NAMALWA (cell line): Measurements from ENCODE around the gene CORO6.

ENCODE experiments used
- DNase-seq: peaks from one replicate; pipeline ENCODE4 v3.0.0-alpha.2; 2015; ENCODE audit warnings: low spot score

CORO6 gene

GRCh38 chr17:29590411-29591145, 32.1 kb downstream of the CORO6 start:
- peak; percentile 55 for DNase-seq

- DNase-seq = peak; percentile 87
These were observed 32.9 kb downstream of the CORO6 start, which contains the start of gene GIT1 for GRCh38 chr17:29589524-29590410. Gene GIT1, minus strand, starts transcription at chr17:29589648. Its CDS starts 270 bp downstream, at chr17:29589378.

GRCh38 chr17:29588562-29589411, 33.9 kb downstream of the CORO6 start:
- DNase-seq = peak; percentile 64

GRCh38 chr17:29588017-29588561, 34.6 kb downstream of the CORO6 start:
- no peak for DNase-seq

- DNase-seq = no peak
These were observed 35.1 kb downstream of the CORO6 start for GRCh38 chr17:29587591-29587990.

GRCh38 chr17:29586676-29587469, 35.8 kb downstream of the CORO6 start:
- DNase-seq = no peak

- DNase-seq = peak; percentile 49
These were observed 37.5 kb downstream of the CORO6 start for GRCh38 chr17:29585080-29585751.

GRCh38 chr17:29584452-29585079, 38.1 kb downstream of the CORO6 start:
- DNase-seq = peak; percentile 44

- no peak for DNase-seq
These were observed 39.1 kb downstream of the CORO6 start for GRCh38 chr17:29583324-29584248.

GRCh38 chr17:29582772-29583171, 39.9 kb downstream of the CORO6 start:
- DNase-seq = no peak

- DNase-seq = no peak
These were observed 40.4 kb downstream of the CORO6 start for GRCh38 chr17:29582254-29582765.

- DNase-seq = no peak
These were observed 41.0 kb downstream of the CORO6 start for GRCh38 chr17:29581583-29582253.

GRCh38 chr17:29579866-29580771, 42.6 kb downstream of the CORO6 start:
- DNase-seq = peak; percentile 93

GRCh38 chr17:29578626-29579485, 43.9 kb downstream of the CORO6 start:
- DNase-seq = no peak

- no peak for DNase-seq
These were observed 45.1 kb downstream of the CORO6 start for GRCh38 chr17:29577385-29578211.
